ENCODE results near the gene PATZ1. TPM values are rescaled to one million over a fixed set of nuclear protein-coding genes. Genes with fewer than 3 reads are reported as not detected.
A peak's percentile ranks its signal among the peaks of the same experiment; 100 is the strongest.
"Not testable (repeated sequence)": the region's sequence is repeated elsewhere in the genome, so short reads cannot be mapped to it uniquely, and the experiment has no call there.

PATZ1 gene
- total RNA-seq, 1 donor from 2014 or later = 15.1 TPM

GRCh38 chr22:31314220-31314619, 31.9 kb downstream of the PATZ1 start:
- DNase-seq (ENCODE audit: low read depth in 2 of 2) = not testable (repeated sequence)

DNA sequence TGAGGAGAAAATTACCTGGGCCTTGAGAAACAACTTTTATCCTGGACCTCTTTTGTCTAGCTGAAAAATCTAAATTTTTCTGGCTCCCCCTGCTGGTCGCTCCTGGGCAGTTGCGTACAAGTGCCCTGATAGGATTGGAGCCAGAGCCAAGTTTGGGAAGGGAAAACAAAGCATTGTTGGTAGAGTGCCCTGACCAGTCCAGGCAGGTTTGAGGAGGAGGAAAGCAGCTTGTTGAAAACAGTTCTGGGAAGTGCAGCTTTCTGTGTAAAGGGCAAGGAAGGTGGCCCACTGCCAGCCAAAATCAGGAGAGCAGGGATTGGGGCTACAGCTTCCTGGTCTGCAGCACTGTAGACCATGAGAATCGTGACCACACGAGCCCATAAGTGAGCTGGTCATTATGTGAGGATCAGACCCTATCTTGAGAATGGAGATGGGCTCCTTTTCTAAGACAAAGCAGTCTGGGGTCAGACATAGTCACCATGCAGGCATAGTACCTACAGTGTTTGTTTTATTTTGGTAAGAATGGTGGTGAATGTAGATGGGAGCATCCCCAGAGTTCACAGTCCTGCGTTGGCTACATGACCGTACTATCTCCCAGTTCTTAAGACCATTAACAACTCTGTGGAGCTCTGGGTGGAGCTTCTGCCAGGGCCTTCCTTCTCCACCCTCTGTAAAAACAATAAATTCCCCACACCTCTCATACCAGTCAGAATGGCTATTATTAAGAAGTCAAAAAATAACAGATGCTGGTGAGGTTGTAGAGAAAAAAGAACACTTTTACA, 32.6 kb downstream of the PATZ1 start:
- DNase-seq (ENCODE audit: low read depth in 2 of 2) = peak; percentile 75 to 87

DNA sequence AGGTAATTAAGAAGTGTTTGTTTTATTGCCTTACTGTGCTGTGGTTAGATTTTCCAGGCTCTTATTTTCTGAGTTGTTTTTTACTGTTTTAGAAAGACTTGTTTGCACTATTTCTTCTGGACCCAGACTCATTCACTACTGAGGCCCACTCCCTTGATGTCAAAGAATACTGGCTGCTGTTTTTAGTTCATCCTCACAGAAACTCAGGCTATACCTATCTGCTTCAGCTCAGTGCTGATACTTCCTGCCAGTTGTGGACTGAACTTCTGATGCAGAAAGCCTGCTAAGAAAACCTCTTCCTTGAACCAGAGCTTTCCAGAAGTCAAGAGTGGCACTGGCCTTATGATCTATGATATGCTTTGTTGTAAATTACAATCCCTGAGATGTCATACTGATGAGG, 38.0 kb downstream of the PATZ1 start:
- no peak for DNase-seq (ENCODE audit: low read depth in 2 of 2)

- DNase-seq (ENCODE audit: low read depth in 2 of 2) = no peak
These were observed 41.0 kb downstream of the PATZ1 start for GRCh38 chr22:31305194-31305593.

DNA sequence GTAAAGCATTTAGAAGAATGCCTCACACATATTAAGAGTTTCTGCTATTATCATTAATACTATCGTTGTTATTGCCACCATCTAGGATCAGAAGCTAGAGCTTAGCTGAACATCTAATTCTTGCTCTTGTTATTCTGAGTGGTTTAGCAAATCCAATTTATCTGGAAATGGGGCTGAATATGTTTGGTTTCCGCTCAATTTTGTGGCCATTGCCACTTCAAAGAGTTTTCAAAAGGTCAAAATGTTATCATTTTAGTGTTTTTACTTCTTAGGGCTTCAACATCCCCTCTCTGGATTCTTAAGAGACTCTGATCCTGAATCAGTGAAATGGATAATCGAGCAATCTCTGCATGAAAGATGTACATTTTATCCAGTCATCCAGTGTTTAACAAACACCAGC, 43.6 kb downstream of the PATZ1 start:
- no peak for DNase-seq (ENCODE audit: low read depth in 2 of 2)

DNA sequence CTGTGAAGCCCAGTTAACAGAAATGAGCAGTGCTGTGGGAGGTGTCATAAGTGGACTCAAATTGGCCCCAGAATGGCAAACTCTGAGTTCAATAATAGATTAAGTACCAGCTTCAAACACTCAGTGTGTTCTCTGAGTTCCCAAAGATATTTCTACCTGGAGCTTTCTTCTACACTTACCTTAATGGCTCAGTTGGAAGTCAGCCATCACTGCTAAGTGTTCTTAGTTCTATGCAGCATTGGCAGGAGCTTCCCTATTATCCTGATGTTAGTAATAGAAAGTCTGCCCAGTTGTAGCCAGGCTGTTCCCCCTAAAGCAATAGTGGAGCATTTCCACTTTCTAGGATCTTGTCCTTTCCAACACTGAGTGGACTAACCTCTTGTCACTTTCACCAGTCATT, 44.1 kb downstream of the PATZ1 start:
- no peak for DNase-seq (ENCODE audit: low read depth in 2 of 2)

GRCh38 chr22:31300896-31301295, 45.2 kb downstream of the PATZ1 start:
- no peak for DNase-seq (ENCODE audit: low read depth in 2 of 2)

- DNase-seq (ENCODE audit: low read depth in 2 of 2) = peak in 1 of 2 donors; percentile 81
These were observed 50.1 kb downstream of the PATZ1 start for GRCh38 chr22:31295831-31296657.

GRCh38 chr22:31295360-31295759, 50.8 kb downstream of the PATZ1 start:
- DNase-seq (ENCODE audit: low read depth in 2 of 2) = no peak

DNA sequence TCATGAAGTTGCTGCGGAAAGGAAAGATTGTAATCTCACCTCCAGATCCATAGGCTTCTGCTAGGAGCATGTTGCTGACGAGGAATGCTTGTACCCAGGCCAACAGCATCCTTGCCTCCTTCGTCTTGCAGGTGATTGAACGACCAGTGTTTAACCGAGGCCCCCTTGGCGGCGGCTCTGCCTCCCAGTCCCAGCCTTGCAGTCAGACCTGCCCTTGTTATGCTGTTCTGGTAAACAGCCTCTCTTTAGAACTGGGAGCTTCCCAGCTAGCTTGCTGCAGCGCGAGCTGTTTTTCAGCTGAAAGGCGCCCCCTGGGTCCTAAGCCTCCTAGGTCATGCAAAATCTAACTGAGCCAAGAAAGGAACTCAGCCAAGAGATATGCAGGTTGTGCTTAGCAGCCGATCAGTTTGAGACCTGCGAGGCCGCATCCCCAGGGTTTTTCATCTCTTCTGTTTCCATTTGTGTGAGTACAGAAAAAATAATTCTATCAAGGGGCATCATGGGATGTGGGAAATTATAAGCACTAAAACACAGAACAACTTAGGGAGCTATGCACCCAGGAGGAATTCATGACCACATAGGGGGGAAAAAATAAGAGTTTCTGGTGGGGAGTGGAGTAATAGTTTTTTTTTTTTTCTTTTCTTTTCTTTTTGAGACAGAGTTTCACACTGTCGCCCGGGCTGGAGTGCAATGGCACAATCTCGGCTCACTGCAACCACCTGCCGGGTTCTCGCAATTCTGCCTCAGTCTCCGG, 53.7 kb downstream of the PATZ1 start, which contains the start of gene PIK3IP1:
TSS of gene PIK3IP1 (minus strand) at position 253 of the 754 bp plus-strand sequence. CDS start at position 109, 144 bp downstream.
- peak; percentile 91 to 92 for DNase-seq (ENCODE audit: low read depth in 2 of 2)

DNA sequence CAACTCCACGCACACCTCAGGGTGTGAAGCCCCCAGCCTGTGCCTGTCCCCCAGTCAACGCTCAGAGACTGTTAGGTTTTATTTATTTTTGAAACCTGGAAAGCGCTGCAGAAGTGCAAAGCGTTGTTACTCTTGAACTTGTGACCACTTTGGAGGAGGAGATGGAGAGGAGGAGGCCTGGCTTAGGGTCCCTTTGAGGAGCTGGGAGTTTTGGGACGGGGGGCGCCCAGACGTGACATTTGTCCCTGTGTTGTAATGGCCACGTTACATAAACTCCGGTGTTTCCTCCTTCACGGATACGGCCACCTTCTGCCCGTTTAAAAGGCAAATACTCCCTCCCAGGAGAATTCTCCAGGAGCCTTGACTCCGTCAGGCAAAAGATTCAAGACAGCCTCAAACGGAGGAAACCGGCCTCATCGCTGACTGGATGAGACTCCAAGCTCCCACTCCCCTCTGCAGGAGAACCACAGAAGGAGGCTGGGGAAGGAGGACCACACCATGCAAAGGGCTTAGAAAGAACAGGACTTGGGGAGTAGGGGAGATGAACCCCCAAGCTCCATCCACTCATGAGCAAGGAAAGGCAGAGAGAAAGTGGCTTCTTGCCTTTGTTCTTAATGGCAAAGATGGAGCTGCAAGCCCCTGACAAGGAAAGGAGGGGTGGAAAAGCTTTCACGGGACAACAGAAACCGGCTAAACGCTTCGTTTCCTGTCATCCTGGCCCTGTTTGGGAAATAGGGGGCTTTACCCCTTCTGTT, 54.5 kb downstream of the PATZ1 start:
- peak in 1 of 2 donors; percentile 51 for DNase-seq (ENCODE audit: low read depth in 2 of 2)

DNA sequence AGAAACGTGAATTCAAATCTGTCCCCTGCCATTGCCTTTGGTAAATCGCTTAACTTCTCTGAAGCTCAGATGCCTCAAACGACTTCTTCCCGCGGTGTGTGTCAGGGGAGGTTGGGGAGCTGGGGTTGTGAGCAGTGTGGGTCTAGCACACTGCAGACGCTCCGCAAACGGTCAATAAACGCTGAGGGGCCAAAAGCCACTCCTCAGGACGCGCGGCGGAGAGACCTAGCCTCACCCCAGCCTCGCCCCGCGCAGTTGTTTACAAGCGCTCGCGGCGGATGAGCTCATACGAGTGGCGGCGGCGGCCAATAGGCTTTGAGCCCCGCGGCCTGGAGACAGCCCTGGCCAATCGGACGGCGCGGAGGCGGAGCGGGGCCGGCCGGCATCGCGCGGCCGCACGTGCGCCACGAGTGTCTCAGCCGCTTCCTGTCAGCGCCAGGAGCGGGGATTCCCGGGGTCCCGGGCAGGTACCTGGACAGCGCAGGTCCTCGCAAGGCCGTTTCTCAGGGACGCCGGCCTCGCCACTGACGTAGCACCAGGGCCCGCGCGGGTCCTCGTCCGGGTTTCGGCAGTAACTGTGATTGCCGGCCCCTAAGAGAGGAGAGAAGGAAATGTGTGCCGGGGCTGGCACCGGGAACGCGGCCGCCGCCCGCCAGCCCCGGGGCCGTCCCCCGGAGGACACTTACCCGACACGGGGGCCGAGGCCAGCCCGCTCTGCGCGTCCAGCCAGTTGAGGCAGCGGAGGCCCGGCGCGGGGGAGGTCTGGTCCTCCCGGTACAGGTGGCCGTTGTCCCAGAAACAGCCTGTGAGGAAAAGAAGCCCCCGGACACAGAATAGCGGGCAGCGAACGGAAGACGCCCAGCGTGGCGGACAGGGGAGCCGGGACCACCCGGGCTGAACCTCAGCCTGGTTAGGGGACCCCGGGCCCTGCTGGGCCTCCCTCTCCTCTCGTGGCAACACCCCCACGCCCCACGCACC, 55.4 kb downstream of the PATZ1 start:
- peak; percentile 96 to 97 for DNase-seq (ENCODE audit: low read depth in 2 of 2)

DNA sequence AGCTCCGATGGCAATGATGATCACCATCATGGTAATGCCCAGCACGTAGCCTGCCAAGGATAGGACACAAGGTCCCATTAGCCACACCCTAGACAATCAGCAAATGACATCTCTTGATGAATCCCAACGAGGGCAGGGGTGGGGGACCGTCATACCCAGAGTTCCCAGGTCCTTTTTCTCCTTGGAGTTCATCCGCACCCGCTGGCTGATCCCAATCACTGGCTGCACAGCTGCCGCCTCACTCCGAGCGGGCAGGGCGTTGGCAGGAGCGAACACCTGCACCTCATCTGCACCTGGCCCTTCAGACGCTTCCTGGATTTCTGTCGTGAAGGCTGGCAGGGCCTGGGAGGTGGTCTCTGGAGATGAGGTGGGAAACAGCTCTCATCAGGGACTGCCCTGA, 56.8 kb downstream of the PATZ1 start:
- no peak for DNase-seq (ENCODE audit: low read depth in 2 of 2)

DNA sequence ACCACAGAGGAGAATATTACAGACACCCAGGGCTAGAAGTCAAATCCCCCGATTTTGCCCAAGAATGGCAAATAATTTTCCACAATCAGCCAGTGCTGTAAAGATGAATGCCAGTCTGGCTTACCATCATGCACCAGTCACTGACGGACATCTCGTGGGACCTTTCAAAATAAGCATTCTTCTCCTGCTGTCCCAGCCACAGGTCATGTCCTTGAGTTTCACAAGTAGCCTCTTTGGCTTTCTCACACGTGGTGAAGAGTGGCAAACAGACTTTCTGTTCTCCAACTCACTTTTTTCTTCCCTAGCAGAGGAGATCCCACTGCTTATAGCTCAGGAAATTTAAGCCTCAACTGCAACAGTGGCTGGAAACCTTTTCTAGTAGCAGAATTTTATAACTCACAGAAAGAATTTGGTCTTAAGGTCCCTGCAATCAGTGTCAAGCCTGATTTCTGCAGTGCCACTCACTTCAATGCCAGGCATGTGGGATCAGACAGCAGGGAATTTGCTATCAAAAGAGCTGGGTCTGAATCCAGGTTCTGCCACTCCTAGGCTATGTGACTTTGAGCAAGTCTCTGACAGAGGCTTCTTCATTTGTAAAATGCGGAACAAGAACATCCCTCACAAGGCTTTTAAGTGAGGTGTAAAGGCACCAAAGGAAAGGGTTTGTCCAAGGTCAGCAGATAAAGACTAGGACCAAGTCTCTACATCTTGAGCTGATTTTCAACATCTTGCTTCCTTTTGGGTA, 57.5 kb downstream of the PATZ1 start:
- no peak for DNase-seq (ENCODE audit: low read depth in 2 of 2)

GRCh38 chr22:31287818-31288495, 58.2 kb downstream of the PATZ1 start:
- DNase-seq (ENCODE audit: low read depth in 2 of 2) = no peak

DNA sequence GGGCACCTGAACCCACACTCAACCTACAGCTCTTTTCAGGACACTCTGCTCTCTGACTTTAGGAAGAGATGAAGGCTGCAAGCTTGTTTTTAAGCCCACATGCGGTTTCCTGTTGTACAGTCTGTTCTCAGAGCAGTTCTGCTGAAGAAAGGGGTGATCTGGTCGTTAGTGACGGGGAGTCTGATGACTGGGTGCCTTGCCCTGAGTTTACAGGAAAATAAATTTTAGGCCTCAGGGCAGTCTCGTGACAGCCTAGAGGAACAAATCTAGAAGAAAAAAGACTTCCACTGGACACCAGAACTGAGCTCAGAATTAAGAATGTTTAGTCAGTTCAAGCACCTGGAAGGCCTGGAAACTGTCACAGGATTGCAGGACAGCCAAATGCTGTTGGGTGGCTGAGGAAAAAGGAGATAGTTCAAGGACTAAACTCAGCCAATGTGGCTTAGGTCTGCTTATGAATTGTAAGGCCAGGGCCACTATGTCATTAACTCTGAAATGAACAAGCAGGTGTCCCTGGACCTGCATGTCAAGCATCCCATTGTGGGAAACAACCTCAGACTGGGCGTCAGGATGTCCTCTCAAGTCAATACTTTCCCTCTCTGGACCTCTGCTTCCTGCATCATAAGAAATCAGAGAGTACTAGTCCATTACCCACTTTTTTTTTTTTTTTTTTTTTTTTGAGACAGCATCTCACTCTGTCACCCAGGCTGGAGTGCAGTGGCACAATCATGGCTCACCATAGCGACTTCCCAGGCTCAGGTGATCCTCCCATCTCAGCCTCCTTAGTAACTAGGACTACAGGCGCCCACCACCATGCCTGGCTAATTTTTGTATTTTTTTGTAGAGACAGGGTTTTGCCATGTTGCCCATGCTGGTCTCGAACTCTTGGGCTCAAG, 59.5 kb downstream of the PATZ1 start:
- peak in 1 of 2 donors; percentile 60 for DNase-seq (ENCODE audit: low read depth in 2 of 2)

All from lung microvascular endothelial cell (primary cell).